Liver (tissue), 9 donors: ENCODE results near the gene ERICH2. TPM values are rescaled to one million over a fixed set of nuclear protein-coding genes. Genes with fewer than 3 reads are reported as not detected.

ENCODE experiments used
- DNase-seq: peaks from one replicate; pipeline ENCODE4 v3.0.0-alpha.2; 2017; ENCODE audit warnings: low spot score
- H3K27ac ChIP-seq, 2 donors: one replicate each; pipeline ENCODE4 v1.7.0; 2013; ENCODE audit warnings: inconsistent platforms in 2 of 2, low read length in 2 of 2, control low read depth in 1 of 2, low read depth in 1 of 2, mild to moderate bottlenecking in 1 of 2
- H3K27me3 ChIP-seq, 4 donors: one replicate each; pipeline versions ENCODE4 v1.6.1 to v1.7.0; 2013; ENCODE audit warnings: low read length in 3 of 4, inconsistent platforms in 1 of 4, mild to moderate bottlenecking in 1 of 4, moderate library complexity in 1 of 4; ENCODE audit not compliant: control insufficient read depth in 4 of 4, insufficient read depth in 4 of 4
- H3K36me3 ChIP-seq, 4 donors: one replicate each; pipeline versions ENCODE4 v1.6.1 to v1.7.0; 2013; ENCODE audit warnings: low read length in 3 of 4, mild to moderate bottlenecking in 3 of 4, low read depth in 1 of 4, moderate library complexity in 1 of 4; ENCODE audit not compliant: control insufficient read depth in 4 of 4, insufficient read depth in 3 of 4
- H3K4me1 ChIP-seq, 4 donors: one replicate each; pipeline versions ENCODE4 v1.6.1 to v1.7.0; 2013; ENCODE audit warnings: low read length in 3 of 4, mild to moderate bottlenecking in 3 of 4, moderate library complexity in 1 of 4; ENCODE audit not compliant: control insufficient read depth in 4 of 4, insufficient read depth in 4 of 4
- H3K4me3 ChIP-seq, 3 donors: one replicate each; pipeline versions ENCODE4 v1.6.1 to v1.7.0; 2013; ENCODE audit warnings: low read length in 3 of 3, control low read depth in 1 of 3, low read depth in 1 of 3, mild to moderate bottlenecking in 1 of 3
- H3K9ac ChIP-seq, 2 donors: one replicate each; pipeline ENCODE4 v1.7.0; 2013; ENCODE audit warnings: low read length in 2 of 2, mild to moderate bottlenecking in 2 of 2, moderate library complexity in 2 of 2, control low read depth in 1 of 2, low read depth in 1 of 2
- H3K9me3 ChIP-seq, 4 donors: one replicate each; pipeline versions ENCODE4 v1.6.1 to v1.7.0; 2013; ENCODE audit warnings: low read length in 3 of 4; ENCODE audit not compliant: control insufficient read depth in 4 of 4
- ATF3 ChIP-seq: IDR thresholded peaks from 2 replicates; pipeline ENCODE4 v1.6.1; 2016; ENCODE audit warnings: antibody characterized with exemption
- CTCF ChIP-seq: fragments of 150-350 bp; IDR thresholded peaks from 2 replicates; pipeline ENCODE4 v1.5.1; 2017; ENCODE audit warnings: improper control_type of control experiment, low read depth, low read length; ENCODE audit not compliant: missing input control
- EGR1 ChIP-seq, 2 donors: IDR thresholded peaks; 2 replicates each; pipeline ENCODE4 v1.6.1; 2016 to 2018; ENCODE audit warnings: antibody characterized with exemption in 2 of 2, low read depth in 2 of 2
- FOXA1 ChIP-seq: IDR thresholded peaks from 2 replicates; pipeline ENCODE4 v1.6.1; 2016; ENCODE audit warnings: antibody characterized with exemption
- FOXA2 ChIP-seq: IDR thresholded peaks from 2 replicates; pipeline ENCODE4 v1.6.1; 2016; ENCODE audit warnings: antibody characterized with exemption
- HNF4A ChIP-seq, 2 donors: conservative IDR thresholded peaks; 2 replicates each; pipeline ENCODE4 v1.6.1; 2016; ENCODE audit warnings: antibody characterized with exemption in 2 of 2, mild to moderate bottlenecking in 2 of 2
- HNF4G ChIP-seq: IDR thresholded peaks from 2 replicates; pipeline ENCODE4 v1.6.1; 2016; ENCODE audit warnings: antibody characterized with exemption
- JUND ChIP-seq, 2 donors: IDR thresholded peaks; 2 replicates each; pipeline ENCODE4 v1.6.1; 2016; ENCODE audit warnings: antibody characterized with exemption in 2 of 2
- MAX ChIP-seq: IDR thresholded peaks from 2 replicates; pipeline ENCODE4 v1.6.1; 2016; ENCODE audit warnings: antibody characterized with exemption
- NR2F2 ChIP-seq: IDR thresholded peaks from 2 replicates; pipeline ENCODE4 v1.6.1; 2016; ENCODE audit warnings: antibody characterized with exemption
- RAD21 ChIP-seq, 2 donors: IDR thresholded peaks; 2 replicates each; pipeline ENCODE4 v1.6.1; 2016; ENCODE audit warnings: antibody characterized with exemption in 2 of 2, mild to moderate bottlenecking in 2 of 2
- REST ChIP-seq: IDR thresholded peaks from 2 replicates; pipeline ENCODE4 v1.6.1; 2016; ENCODE audit warnings: antibody characterized with exemption, mild to moderate bottlenecking
- SP1 ChIP-seq: IDR thresholded peaks from 2 replicates; pipeline ENCODE4 v1.6.1; 2018; ENCODE audit warnings: antibody characterized with exemption, mild to moderate bottlenecking
- TAF1 ChIP-seq: conservative IDR thresholded peaks from 2 replicates; pipeline ENCODE4 v1.6.1; 2016; ENCODE audit warnings: antibody characterized with exemption, mild to moderate bottlenecking
- YY1 ChIP-seq: IDR thresholded peaks from 2 replicates; pipeline ENCODE4 v1.6.1; 2016; ENCODE audit warnings: antibody characterized with exemption, mild to moderate bottlenecking
- ZBTB33 ChIP-seq: IDR thresholded peaks from 2 replicates; pipeline ENCODE4 v1.6.1; 2016; ENCODE audit warnings: antibody characterized with exemption
- WGBS: extraction: QIAGEN DNeasy Blood & Tissue Kit; methylation state at CpG from one replicate; pipeline ENCODE4 v1.1.7; 2013; 5-methylcytosine and 5-hydroxymethylcytosine counted together
- polyA plus RNA-seq, 2 donors: library from polyadenylated mRNA; stranded (reverse) in 1 of 2; unstranded in 1 of 2; fragments of 200-250 nt in 1 of 2; fragments of >200 nt in 1 of 2; fragmentation: Nextera tagmentation in 1 of 2; extraction: Ambion mirVana in 1 of 2; gene quantifications; one replicate each; pipeline versions ENCODE4 v1.2.1 to v1.2.3, GENCODE V29; 2013 to 2015
- total RNA-seq, 2 donors: library from RNA; depleted of rRNA; stranded (reverse); fragments of >200 nt; gene quantifications; one replicate each; pipeline ENCODE4 v1.2.3, GENCODE V29; 2014
- donor health status: healthy.
- donor health status: healthy.
- donor health status: healthy.
- donor health status: healthy.
- donor health status: healthy.

ERICH2 gene
- total and polyA plus RNA-seq, 4 donors, result 0.39 to 3.0 (median 0.42) TPM; not detected in 1

GRCh38 chr2:170737406-170737805, 32.8 kb upstream of the ERICH2 start:
- Histone ChIP-seq H3K9ac (no peak overlapping the region), H3K36me3 (no peaks in the 10 kb centered on the region), H3K27ac (no peak overlapping the region), H3K27me3 (no peaks in the 10 kb centered on the region), H3K9me3 (no peaks in the 10 kb centered on the region), H3K4me1 (no peaks in the 10 kb centered on the region), H3K4me3 (no peak overlapping the region)
- no peak for TF ChIP-seq FOXA2
- TF ChIP-seq ZBTB33, result no peak
- TF ChIP-seq YY1, result no peak
- no peak for TF ChIP-seq MAX
- no peak for TF ChIP-seq TAF1
- TF ChIP-seq CTCF, result no peak
- TF ChIP-seq SP1, result no peak
- TF ChIP-seq HNF4A (conservative IDR thresholded peaks at IDR 0.05), result no peak
- no peak for TF ChIP-seq EGR1 (IDR thresholded peaks at IDR 0.05; ENCODE audit: low read depth in 2 of 2)
- 94% methylated on average over 2 of the region's 2 CpGs for WGBS
- DNase-seq, result no peak

- Histone ChIP-seq H3K27ac (no peak overlapping the region), H3K9ac (no peak overlapping the region), H3K4me1 (no peaks in the 10 kb centered on the region), H3K27me3 (no peaks in the 10 kb centered on the region), H3K9me3 (no peaks in the 10 kb centered on the region), H3K4me3 (no peak overlapping the region), H3K36me3 (no peaks in the 10 kb centered on the region)
- TF ChIP-seq FOXA1 (no peak), JUND (IDR thresholded peaks at IDR 0.05) (no peak), NR2F2 (no peak), ATF3 (no peak)
- WGBS, result 90% methylated on average over 4 of the region's 4 CpGs
- DNase-seq, result no peak
Observed at GRCh38 chr2:170737821-170738220, 32.4 kb upstream of the ERICH2 start.

GRCh38 chr2:170739048-170739447, 31.1 kb upstream of the ERICH2 start:
- H3K36me3 ChIP-seq, result no peaks in the 10 kb centered on the region
- H3K4me1 ChIP-seq, result peaks cover 0 to 3% (median 0%) of the 10 kb centered on the region in 4 donors
- no peak for TF ChIP-seq ATF3
- no peak for TF ChIP-seq HNF4A (conservative IDR thresholded peaks at IDR 0.05)
- no peak for TF ChIP-seq REST
- TF ChIP-seq CTCF, result no peak
- no peak for TF ChIP-seq HNF4G
- TF ChIP-seq NR2F2, result no peak
- TF ChIP-seq MAX, result no peak
- TF ChIP-seq EGR1 (IDR thresholded peaks at IDR 0.05; ENCODE audit: low read depth in 2 of 2), result no peak
- TF ChIP-seq SP1, result no peak
- TF ChIP-seq FOXA1, result no peak
- no peak for TF ChIP-seq YY1
- TF ChIP-seq TAF1, result no peak
- TF ChIP-seq RAD21 (IDR thresholded peaks at IDR 0.05), result no peak
- no peak for TF ChIP-seq JUND (IDR thresholded peaks at IDR 0.05)
- no peak for TF ChIP-seq FOXA2
- no peaks in the 10 kb centered on the region for H3K27me3 ChIP-seq
- no peak overlapping the region for H3K9ac ChIP-seq
- H3K9me3 ChIP-seq, result no peaks in the 10 kb centered on the region
- WGBS, result 94% methylated on average over 3 of the region's 3 CpGs
- H3K4me3 ChIP-seq, result no peak overlapping the region
- DNase-seq, result no peak
- H3K27ac ChIP-seq, result no peak overlapping the region
